ENCODE measurements around the gene RARRES2.

DNA sequence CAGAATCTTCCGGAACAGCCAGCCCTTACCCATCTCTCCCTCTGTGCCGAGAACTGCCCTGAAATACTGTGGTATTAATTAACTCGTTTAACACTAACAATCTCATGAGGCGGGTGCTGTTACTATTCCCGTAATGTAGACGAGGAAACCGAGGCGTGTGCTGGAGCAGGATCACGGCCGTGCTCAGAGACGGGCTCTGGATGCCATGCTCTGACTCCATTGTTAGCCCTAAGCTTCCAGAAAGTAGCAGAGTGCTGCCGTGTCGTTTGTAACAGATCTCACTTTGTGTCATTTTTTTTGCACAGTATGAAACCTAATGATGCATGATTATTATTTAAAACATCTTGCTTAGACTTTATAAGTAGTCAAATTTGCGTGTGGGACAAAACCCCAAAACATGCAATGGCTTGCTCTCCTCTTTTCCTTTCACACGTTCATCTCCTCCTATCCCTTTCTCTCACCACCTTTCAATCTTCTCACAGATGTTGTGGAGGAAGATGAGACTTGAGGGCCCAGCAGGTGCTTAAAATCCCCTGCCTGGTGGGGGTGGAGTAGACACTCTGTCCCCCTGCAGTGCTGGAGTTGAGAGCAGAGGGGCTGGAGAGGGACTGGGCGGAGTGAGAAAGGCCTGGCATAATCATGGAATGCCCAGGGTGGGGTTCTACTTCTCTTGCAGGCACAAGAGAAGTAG lies 17.6 kb downstream of the RARRES2 start:
- no peak for TF ChIP-seq EZH2phosphoT487 (IDR thresholded peaks at IDR 0.05; ENCODE audit: insufficient read depth, low read depth)
- no peak for TF ChIP-seq EZH2 (IDR thresholded peaks at IDR 0.05; ENCODE audit: insufficient read depth, poor library complexity, severe bottlenecking)

Data from GM23248 (cell line).